Hepatocyte (in vitro differentiated cells): ENCODE results near the gene TMEM222.
A peak's percentile ranks its signal among the peaks of the same experiment; 100 is the strongest.

ENCODE experiments used
- EZH2 ChIP-seq: fragments of 200-600 bp; sonication (generic); IDR thresholded peaks from 2 replicates; pipeline ENCODE4 v1.6.1; 2016; ENCODE audit warnings: antibody characterized with exemption, mild to moderate bottlenecking, borderline replicate concordance
- TF ChIP-seq, protein P1 (sequence below): fragments of 200-600 bp; sonication (generic); IDR thresholded peaks from 2 replicates; pipeline ENCODE4 v1.5.1; 2016; ENCODE audit warnings: antibody characterized with exemption, mild to moderate bottlenecking; ENCODE audit not compliant: poor library complexity

GRCh38 chr1:27350663-27351540 lies 28.9 kb downstream of the TMEM222 start:
- no peak for TF ChIP-seq EZH2
- TF ChIP-seq, protein P1, sequence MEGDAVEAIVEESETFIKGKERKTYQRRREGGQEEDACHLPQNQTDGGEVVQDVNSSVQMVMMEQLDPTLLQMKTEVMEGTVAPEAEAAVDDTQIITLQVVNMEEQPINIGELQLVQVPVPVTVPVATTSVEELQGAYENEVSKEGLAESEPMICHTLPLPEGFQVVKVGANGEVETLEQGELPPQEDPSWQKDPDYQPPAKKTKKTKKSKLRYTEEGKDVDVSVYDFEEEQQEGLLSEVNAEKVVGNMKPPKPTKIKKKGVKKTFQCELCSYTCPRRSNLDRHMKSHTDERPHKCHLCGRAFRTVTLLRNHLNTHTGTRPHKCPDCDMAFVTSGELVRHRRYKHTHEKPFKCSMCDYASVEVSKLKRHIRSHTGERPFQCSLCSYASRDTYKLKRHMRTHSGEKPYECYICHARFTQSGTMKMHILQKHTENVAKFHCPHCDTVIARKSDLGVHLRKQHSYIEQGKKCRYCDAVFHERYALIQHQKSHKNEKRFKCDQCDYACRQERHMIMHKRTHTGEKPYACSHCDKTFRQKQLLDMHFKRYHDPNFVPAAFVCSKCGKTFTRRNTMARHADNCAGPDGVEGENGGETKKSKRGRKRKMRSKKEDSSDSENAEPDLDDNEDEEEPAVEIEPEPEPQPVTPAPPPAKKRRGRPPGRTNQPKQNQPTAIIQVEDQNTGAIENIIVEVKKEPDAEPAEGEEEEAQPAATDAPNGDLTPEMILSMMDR, result peak; percentile 22
